ENCODE data around the gene TSEN54.

TSEN54 gene

DNA sequence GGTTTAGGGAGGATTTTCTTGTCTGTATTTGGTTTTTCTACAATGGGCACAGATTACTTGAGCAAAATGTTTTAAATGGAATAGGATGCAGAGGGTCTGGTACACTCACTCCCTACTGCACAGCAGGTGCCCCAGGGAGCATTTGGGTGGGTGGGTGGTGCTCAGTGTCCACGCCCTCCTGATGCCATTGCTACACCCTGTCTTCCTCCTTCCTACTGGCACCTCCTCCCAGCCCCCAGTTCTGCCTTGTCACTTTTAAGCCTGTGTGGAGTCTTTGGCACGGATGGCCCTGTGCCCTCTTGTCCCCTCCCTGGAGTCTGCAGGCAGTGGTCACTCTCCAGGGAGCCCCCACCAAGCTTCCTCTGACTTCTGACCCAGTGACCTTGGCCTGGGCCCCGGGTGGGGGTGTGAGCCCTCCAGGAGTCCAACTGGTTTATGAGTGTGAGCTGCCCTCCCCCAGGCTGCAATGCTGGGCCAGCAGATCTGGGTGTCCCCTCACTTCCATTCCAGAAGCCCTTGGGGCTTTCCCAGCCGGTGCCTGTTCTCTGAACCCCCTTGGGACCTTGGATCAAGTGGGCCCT, 24.7 kb downstream of the TSEN54 start:
- DNase-seq (ENCODE audit: low spot score) (no peak), ATAC-seq (ENCODE audit: low read depth) (no peak)
- H3K27me3 ChIP-seq (ENCODE audit: insufficient read depth, poor library complexity, severe bottlenecking) = no peaks in the 10 kb centered on the region
- TF ChIP-seq, protein P1, sequence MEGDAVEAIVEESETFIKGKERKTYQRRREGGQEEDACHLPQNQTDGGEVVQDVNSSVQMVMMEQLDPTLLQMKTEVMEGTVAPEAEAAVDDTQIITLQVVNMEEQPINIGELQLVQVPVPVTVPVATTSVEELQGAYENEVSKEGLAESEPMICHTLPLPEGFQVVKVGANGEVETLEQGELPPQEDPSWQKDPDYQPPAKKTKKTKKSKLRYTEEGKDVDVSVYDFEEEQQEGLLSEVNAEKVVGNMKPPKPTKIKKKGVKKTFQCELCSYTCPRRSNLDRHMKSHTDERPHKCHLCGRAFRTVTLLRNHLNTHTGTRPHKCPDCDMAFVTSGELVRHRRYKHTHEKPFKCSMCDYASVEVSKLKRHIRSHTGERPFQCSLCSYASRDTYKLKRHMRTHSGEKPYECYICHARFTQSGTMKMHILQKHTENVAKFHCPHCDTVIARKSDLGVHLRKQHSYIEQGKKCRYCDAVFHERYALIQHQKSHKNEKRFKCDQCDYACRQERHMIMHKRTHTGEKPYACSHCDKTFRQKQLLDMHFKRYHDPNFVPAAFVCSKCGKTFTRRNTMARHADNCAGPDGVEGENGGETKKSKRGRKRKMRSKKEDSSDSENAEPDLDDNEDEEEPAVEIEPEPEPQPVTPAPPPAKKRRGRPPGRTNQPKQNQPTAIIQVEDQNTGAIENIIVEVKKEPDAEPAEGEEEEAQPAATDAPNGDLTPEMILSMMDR (IDR thresholded peaks at IDR 0.05; ENCODE audit: poor library complexity, severe bottlenecking) = no peak
- no peak overlapping the region for H3K4me3 ChIP-seq (ENCODE audit: severe bottlenecking)
- H3K9me3 ChIP-seq (ENCODE audit: severe bottlenecking) = no peaks in the 10 kb centered on the region
- H3K4me1 ChIP-seq (ENCODE audit: insufficient read depth, poor library complexity, severe bottlenecking) = peaks cover 2% of the 10 kb centered on the region
- H3K27ac ChIP-seq (ENCODE audit: poor library complexity, severe bottlenecking) = no peak overlapping the region
- H3K36me3 ChIP-seq (ENCODE audit: low read depth) = no peaks in the 10 kb centered on the region

DNA sequence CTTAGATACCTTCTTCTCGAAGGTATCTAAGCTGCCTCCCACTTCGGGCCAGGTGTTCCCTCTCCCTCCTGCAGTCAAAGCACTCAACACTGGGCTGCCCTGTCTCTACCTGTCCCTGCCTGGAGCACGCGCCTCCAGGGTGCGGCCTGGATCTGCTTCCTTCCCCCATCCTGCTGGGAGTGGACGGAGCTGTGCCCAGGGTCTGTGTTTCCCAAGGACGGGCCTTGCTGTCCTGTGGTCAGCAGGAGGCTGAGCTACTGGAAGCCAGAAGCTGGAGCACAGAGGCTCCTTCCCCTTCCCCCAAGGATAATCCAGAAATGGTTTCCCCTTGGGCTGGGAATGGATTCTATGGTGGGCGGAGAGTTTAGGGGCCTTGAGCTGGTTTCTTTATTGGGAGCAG, 25.9 kb downstream of the TSEN54 start:
- TF ChIP-seq, protein P1 (IDR thresholded peaks at IDR 0.05; ENCODE audit: poor library complexity, severe bottlenecking) = no peak
- ATAC-seq (ENCODE audit: low read depth) (no peak), DNase-seq (ENCODE audit: low spot score) (no peak)
- H3K9me3 ChIP-seq (ENCODE audit: severe bottlenecking) = no peaks in the 10 kb centered on the region
- no peaks in the 10 kb centered on the region for H3K27me3 ChIP-seq (ENCODE audit: insufficient read depth, poor library complexity, severe bottlenecking)
- H3K4me3 ChIP-seq (ENCODE audit: severe bottlenecking) = no peak overlapping the region
- H3K36me3 ChIP-seq (ENCODE audit: low read depth) = no peaks in the 10 kb centered on the region
- no peak overlapping the region for H3K27ac ChIP-seq (ENCODE audit: poor library complexity, severe bottlenecking)
- H3K4me1 ChIP-seq (ENCODE audit: insufficient read depth, poor library complexity, severe bottlenecking) = peaks cover 2% of the 10 kb centered on the region

GRCh38 chr17:75542728-75543336, 26.5 kb downstream of the TSEN54 start:
- Histone ChIP-seq H3K4me1 (ENCODE audit: insufficient read depth, poor library complexity, severe bottlenecking) (peaks cover 2% of the 10 kb centered on the region), H3K4me3 (ENCODE audit: severe bottlenecking) (no peak overlapping the region), H3K27ac (ENCODE audit: poor library complexity, severe bottlenecking) (no peak overlapping the region), H3K36me3 (ENCODE audit: low read depth) (no peaks in the 10 kb centered on the region), H3K27me3 (ENCODE audit: insufficient read depth, poor library complexity, severe bottlenecking) (no peaks in the 10 kb centered on the region), H3K9me3 (ENCODE audit: severe bottlenecking) (no peaks in the 10 kb centered on the region)
- TF ChIP-seq, protein P1 (IDR thresholded peaks at IDR 0.05; ENCODE audit: poor library complexity, severe bottlenecking) = no peak
- no peak for ATAC-seq (ENCODE audit: low read depth)
- DNase-seq (ENCODE audit: low spot score) = no peak

GRCh38 chr17:75544250-75544649, 27.9 kb downstream of the TSEN54 start:
- DNase-seq (ENCODE audit: low spot score) = no peak
- Histone ChIP-seq H3K27ac (ENCODE audit: poor library complexity, severe bottlenecking) (no peak overlapping the region), H3K4me1 (ENCODE audit: insufficient read depth, poor library complexity, severe bottlenecking) (peaks cover 8% of the 10 kb centered on the region)

More at GRCh38 chr17:75544250-75544649, 27.9 kb downstream of the TSEN54 start:
- H3K36me3 ChIP-seq (ENCODE audit: low read depth) = no peaks in the 10 kb centered on the region
- TF ChIP-seq, protein P1 (IDR thresholded peaks at IDR 0.05; ENCODE audit: poor library complexity, severe bottlenecking) = no peak
- ATAC-seq (ENCODE audit: low read depth) = no peak
- no peaks in the 10 kb centered on the region for H3K9me3 ChIP-seq (ENCODE audit: severe bottlenecking)
- no peaks in the 10 kb centered on the region for H3K27me3 ChIP-seq (ENCODE audit: insufficient read depth, poor library complexity, severe bottlenecking)
- no peak overlapping the region for H3K4me3 ChIP-seq (ENCODE audit: severe bottlenecking)
